K562 (cell line): ENCODE data around the gene NUP210. TPM values are rescaled to one million over a fixed set of nuclear protein-coding genes. Genes with fewer than 3 reads are reported as not detected.

Experiments
- BRD4 ChIP-seq: fragments of 200-600 bp; sonication (generic); IDR thresholded peaks from 2 replicates; pipeline ENCODE4 v1.6.1; 2017; ENCODE audit warnings: inconsistent platforms
- CBFB ChIP-seq: sonication (generic); formaldehyde crosslinking; IDR thresholded peaks from 2 replicates; pipeline ENCODE4 v1.4.0; 2020; ENCODE audit warnings: mild to moderate bottlenecking, missing genetic modification reagents
- CBX5 ChIP-seq: IDR thresholded peaks from 2 replicates; pipeline ENCODE4 v1.6.1; 2014; ENCODE audit warnings: low read depth, borderline replicate concordance
- MGA ChIP-seq: fragments of 450-650 bp; IDR thresholded peaks from 2 replicates; pipeline ENCODE4 v1.6.1; 2016; ENCODE audit warnings: mild to moderate bottlenecking, moderate library complexity
- NELFE ChIP-seq: IDR thresholded peaks from 2 replicates; pipeline ENCODE4 v1.6.1; 2011; ENCODE audit warnings: mild to moderate bottlenecking; ENCODE audit not compliant: insufficient read depth, insufficient read length
- NR3C1 ChIP-seq: sonication (generic); formaldehyde crosslinking; IDR thresholded peaks from 2 replicates; pipeline ENCODE4 v1.8.1; 2022; ENCODE audit warnings: missing genetic modification reagents
- PATZ1 ChIP-seq: fragments of 250-450 bp; sonication (Bioruptor Pico); IDR thresholded peaks from 2 replicates; pipeline ENCODE4 v1.5.0; 2020; ENCODE audit warnings: mild to moderate bottlenecking, borderline replicate concordance
- TEAD1 ChIP-seq, 2 experiments: fragments of 450-650 bp in 1 of 2; sonication (generic) in 1 of 2; formaldehyde crosslinking; IDR thresholded peaks; 2 replicates each; pipeline versions ENCODE4 v1.4.0 to v1.8.0; 2020 to 2022; ENCODE audit warnings: mild to moderate bottlenecking in 2 of 2, missing genetic modification reagents in 1 of 2
- ZNF175 ChIP-seq: fragments of 200-800 bp; sonication (Bioruptor generic); IDR thresholded peaks from 2 replicates; pipeline ENCODE4 v1.6.1; 2016; ENCODE audit warnings: low read depth, mild to moderate bottlenecking, missing genetic modification characterization, missing compliant biosample characterization
- ZNF395 ChIP-seq: fragments of 200-800 bp; sonication (Bioruptor generic); IDR thresholded peaks from 2 replicates; pipeline ENCODE4 v1.6.1; 2017; ENCODE audit warnings: missing genetic modification characterization, missing compliant biosample characterization
- polyA plus RNA-seq, 8 experiments: library from polyadenylated mRNA; depleted of rRNA in 4 of 8; stranded (reverse) in 5 of 8; unstranded in 3 of 8; fragments of >200 nt; fragmentation: Nextera tagmentation in 2 of 8; fragmentation: Illumina TruSeq in 1 of 8; extraction: Ambion mirVana in 2 of 8; extraction: Trizol in 1 of 8; gene quantifications; 2 replicates each; pipeline versions ENCODE4 v1.2.1 to v1.2.3, GENCODE V29; 2011 to 2014; ENCODE audit warnings: inconsistent platforms in 1 of 8, missing spikeins in 1 of 8
- total RNA-seq, 7 experiments: library from RNA; depleted of rRNA in 6 of 7; stranded (reverse); fragments of >200 nt in 6 of 7; fragmentation: Illumina TruSeq in 2 of 7; extraction: Trizol in 2 of 7; gene quantifications; 2 replicates each; pipeline versions ENCODE4 v1.2.1 to v1.2.3, GENCODE V29; 2011 to 2021; ENCODE audit warnings: low replicate concordance in 1 of 7

NUP210 gene
- total and polyA plus RNA-seq, 9 of the 15 experiments (the other 6 are each of a cell fraction or from before 2014, with no cell fraction given): 1.2 to 138 (median 44.0) TPM

- TF ChIP-seq TEAD1 (CRISPR knock-in tag; IDR thresholded peaks at IDR 0.05) (no peak), BRD4 (no peak), ZNF175 (no peak), MGA (no peak), PATZ1 (CRISPR knock-in tag) (no peak), ZNF395 (CRISPR knock-in tag) (0 out of 2 replicates have a peak, but pooled peaks have one; percentile 30), CBX5 (no peak), NR3C1 (CRISPR knock-in tag) (no peak), CBFB (CRISPR knock-in tag) (no peak), NELFE (no peak)
These were observed 136.9 kb downstream of the NUP210 start (continued) for GRCh38 chr3:13282986-13283876.
